ENCODE results near the gene TMIE.

GRCh38 chr3:46721009-46721408 is 19.8 kb downstream of the TMIE start:
- no peak for TF ChIP-seq CTCF (IDR thresholded peaks at IDR 0.05; ENCODE audit: low read depth, low read length)
- no peak for TF ChIP-seq EZH2phosphoT487 (IDR thresholded peaks at IDR 0.05; ENCODE audit: low read depth)
